ENCODE measurements around the gene DNMT3L.

GRCh38 chr21:44260791-44261631, 686 bp downstream of the DNMT3L start:
- TF ChIP-seq CTCF (conservative IDR thresholded peaks at IDR 0.05) (no peak), ZFX (IDR thresholded peaks at IDR 0.05) (no peak)

Data from C4-2B (cell line).